GM18511 (cell line): ENCODE results near the gene FPGT.
"Not testable (repeated sequence)": the region's sequence is repeated elsewhere in the genome, so short reads cannot be mapped to it uniquely, and the experiment has no call there.

Experiments used
- ATAC-seq: cut with Tn5 transposase; IDR thresholded peaks from one replicate; pipeline ENCODE4 v1.9.1; 2021; ENCODE audit warnings: mild to moderate bottlenecking, moderate library complexity; ENCODE audit not compliant: unreplicated experiment

Gene FPGT

GRCh38 chr1:74253243-74253824, 55.3 kb downstream of the FPGT start:
- not testable (repeated sequence) for ATAC-seq
